NCI-H2171 (cell line): ENCODE results near the gene NR3C2.

Source experiments
- DNase-seq: peaks from one replicate; lab custom pipeline; 2025; lab: John Stamatoyannopoulos, UW

NR3C2 gene

DNA sequence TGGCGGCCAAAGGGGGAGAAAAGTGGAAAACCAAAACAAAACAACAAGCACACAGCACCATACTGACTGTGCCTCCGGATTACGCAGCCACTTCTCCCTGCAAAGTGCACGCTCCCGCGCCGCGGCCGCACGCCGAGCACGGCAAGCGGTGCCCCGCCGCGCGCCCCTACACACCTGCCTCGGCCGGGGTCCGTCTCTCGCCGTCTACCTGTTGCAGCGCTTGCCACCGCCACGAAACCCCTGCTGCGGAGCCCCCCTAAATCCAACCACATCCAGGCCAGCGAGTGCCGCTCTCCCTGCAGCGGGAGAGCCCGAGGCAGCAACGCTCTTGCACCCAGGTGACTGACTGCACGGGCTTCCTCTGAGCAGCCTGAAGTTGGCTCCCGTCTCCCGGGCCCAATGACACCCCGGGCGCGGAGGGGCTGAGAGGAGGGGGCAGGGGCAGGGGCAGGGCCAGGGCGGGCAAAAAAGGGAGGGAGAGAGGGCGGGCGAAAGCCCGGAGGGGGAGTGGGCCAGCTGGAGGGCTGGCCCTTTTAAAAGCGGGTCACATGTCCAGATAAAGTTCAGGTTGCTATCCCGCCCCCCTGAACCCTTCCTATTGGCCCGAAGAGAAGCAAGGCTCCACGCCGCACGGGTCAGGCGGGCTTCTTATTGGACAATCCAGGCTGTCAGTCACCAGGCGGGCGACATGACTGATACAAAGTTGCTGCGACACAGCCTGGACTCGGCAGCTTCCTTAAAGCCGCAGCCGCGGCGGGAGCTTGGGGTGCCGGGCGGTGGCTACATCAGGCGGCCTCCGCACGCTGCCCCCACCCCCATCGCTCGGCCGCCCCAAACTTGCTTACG lies at the start of gene NR3C2:
Gene NR3C2, minus strand, starts transcription at position 429 of the 846 bp plus-strand sequence.
- DNase-seq: peak; percentile 68

DNA sequence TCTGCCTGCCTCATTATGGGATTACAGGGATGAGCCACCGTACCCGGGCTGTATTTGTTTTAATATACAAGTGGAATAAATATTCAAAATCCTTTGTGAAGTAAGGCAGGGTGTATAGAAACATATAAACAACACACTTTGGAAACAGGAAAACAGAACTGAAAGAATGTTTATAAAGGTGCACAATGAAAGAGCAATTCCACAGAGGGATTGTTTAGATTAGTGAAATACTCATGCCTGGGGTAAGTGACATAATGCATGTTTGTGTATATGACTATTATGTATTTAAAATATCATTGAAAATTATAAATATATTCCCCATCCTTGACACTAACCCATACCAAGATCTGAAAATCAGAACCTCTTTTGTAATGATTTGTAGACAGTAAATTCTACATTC lies 45.0 kb upstream of the NR3C2 start:
- DNase-seq: no peak

DNA sequence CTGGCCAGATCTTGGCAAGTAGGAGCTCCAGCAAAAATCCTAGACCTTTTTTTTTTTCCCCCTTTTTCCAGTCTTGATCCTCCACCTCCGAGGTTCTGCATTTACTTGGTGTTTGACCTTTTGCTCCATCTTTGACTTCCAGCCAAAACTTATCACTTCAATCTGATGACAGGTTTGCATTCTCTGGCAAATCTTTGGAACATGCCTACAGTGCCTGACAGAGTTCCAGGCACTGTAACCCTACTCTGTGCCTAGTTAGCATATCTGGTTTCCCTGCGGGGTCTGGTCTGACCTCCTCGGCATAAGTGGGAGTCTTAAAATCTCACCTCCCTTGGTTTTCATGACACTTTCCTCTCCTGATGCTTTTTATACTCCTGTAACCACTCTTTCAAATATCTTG lies 39.4 kb upstream of the NR3C2 start:
- no peak for DNase-seq

DNA sequence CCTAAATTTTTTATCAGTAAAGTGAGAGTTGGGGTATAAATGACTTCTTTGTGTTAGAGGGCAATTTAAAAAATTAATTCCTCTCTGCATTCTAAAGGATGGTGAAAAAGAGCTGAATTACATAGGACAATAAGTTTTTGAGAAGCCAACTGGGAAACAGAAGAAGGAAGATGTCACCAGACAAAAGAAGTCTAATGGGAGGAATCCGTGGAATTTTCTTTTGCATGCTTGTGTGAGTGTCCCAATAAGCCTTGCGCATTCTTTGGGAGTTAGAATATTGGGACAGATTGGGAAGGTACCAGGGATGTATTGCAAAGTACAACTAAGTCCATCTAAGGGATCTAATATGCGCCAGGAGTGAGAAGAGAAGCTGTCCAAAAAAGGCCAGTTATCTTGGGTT lies 35.1 kb upstream of the NR3C2 start:
- DNase-seq: no peak

DNA sequence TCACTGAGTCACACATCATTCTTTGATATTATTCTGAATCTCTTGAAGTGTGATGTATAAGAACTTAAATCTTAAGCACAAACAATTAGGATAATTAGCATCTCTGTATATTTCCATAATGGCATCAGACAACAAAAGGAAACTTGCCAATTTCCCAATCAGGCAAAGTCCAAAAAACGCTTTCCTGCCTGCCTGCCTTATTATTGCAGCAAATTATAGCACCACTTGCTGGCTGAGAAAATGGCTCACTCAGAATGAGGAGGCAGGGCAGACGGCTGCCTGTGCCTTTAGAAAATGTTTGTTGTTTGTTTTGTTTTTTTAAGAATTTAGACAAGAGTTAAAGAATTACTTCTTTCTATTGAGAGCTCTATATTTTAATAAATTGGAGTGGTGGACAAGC lies 27.7 kb upstream of the NR3C2 start:
- no peak for DNase-seq

DNA sequence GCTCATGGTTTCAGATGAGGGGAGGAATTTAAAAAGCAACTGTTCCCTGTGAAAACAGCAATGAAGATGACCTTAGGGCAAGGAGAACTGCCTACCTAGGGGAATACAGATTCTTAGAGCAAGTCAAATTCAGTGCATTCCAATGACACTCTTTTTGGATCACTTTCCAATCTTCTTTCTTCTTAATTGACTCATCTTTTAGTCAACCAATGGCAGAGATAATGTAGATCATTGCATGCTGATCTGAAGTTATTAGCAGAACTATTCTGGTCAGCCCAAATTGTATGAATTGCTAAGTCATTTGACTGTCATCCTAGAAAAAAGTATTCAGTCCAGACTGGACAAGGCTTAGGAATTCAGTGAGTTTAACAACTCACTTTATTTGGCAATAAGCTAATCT lies 12.6 kb upstream of the NR3C2 start:
- DNase-seq: no peak

DNA sequence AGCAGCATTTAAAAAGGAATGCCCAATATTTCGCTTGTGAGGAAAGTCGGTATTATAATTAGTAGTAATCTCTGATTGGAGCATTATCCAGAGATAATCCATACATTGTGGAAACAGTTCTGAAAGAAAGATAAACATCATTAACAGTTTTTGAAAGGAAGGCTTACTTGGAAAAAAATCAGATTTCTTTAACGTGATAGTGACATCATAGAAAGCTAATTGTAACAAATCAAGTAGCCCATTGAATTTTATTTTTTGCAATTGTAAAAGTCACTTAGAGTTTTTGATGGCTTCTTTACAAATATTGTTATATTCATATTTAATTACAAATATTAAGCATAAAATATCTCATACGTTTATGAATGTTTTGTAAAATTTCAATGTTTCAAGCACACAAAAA lies 11.6 kb upstream of the NR3C2 start:
- no peak for DNase-seq

DNA sequence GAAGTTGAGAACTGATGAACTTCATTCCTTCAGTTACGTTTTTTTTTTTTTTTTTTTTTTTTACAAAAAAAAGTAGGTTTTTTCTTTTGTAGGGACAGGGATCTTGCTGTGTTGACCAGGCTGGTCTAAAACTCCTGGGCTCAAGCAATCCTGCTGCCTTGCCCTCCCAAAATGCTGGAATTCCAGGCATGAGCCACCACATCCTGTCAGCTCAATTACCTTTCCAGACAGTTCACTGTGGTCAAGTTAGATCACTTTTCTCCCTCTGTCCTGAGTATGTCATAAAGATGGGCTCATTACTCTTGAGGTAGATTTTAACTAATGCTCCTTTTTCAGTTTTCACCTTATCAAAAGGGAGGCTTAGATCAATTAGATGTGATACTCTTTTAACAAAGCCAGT lies 10.8 kb upstream of the NR3C2 start:
- DNase-seq: no peak

DNA sequence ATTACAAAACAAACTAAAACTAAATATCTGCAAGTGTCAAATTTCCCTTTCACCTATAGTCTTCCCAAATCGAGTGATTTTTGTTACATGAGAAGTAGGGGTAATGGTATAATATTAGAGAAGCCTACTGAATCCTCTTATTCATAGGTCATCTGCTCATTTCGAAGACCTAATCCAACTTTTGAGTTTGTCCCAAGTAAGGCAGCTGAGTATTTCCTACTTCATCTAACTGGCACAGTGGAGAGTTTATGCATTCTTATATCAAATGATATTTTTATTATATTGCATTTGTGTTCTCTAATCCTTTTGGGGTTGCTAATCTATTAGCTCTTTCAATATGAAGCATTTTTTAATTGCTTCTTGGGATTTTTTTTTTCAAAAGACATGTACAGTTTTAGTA lies 7.7 kb upstream of the NR3C2 start:
- DNase-seq: no peak

DNA sequence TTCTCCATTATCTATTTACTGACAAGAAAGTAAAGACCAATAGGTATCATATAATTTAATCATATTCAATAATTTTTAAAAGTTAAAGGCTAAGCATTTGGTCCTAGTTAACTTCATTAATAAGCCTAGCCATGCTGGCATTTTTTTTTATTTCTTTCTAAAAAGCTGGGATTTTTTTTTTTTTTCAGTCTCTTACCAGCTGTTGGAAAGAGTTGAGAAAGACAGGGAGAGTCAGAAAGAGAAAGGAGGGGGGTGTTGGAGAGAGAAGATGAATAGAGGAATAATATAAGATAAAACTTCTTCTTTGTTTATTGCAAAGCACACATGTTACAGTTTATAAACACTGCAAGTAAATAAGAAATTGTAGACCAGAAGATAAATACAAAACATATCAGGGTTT lies 5.9 kb upstream of the NR3C2 start:
- no peak for DNase-seq

DNA sequence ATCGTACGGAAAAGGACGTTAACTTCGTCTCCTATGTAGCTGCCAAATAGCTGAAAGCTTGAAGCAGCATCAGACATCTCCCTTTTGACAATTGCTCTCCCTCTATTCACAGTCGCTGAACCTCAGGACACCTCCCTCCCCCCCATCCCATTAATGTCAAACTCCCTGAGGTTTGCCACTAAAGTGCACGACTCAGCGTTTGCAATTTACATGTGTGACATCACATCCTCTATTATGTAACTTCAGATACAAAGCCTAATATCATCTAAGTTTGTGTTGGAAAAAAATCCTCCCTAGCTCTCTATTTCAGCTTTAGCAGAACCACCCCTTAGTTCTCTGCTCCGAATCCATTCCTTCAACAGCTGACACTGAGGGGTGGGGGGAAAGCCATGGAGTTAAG lies 5.5 kb upstream of the NR3C2 start:
- no peak for DNase-seq

DNA sequence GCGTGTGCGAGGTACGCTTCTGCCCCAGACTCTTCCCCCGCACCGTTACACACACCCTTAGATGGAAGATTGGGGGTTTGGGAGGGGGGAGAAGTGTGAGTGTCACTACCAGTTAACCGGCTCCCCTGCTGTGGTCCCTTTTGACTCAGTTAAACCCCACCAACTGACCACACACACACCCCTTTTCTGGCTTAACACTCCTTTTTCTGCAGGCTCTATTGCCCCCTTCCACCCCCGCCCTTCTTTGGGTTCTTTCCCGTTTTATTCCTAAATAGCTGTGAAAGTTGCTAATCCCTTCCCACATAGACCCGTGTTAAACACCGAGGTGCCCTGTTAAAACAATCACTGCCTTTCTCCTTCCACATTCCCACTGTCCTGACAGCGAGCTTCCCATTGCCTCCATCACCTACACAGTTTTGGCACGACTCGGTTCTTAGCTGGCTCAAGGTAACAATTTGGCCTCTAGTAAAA lies 3.7 kb upstream of the NR3C2 start:
- no peak for DNase-seq

DNA sequence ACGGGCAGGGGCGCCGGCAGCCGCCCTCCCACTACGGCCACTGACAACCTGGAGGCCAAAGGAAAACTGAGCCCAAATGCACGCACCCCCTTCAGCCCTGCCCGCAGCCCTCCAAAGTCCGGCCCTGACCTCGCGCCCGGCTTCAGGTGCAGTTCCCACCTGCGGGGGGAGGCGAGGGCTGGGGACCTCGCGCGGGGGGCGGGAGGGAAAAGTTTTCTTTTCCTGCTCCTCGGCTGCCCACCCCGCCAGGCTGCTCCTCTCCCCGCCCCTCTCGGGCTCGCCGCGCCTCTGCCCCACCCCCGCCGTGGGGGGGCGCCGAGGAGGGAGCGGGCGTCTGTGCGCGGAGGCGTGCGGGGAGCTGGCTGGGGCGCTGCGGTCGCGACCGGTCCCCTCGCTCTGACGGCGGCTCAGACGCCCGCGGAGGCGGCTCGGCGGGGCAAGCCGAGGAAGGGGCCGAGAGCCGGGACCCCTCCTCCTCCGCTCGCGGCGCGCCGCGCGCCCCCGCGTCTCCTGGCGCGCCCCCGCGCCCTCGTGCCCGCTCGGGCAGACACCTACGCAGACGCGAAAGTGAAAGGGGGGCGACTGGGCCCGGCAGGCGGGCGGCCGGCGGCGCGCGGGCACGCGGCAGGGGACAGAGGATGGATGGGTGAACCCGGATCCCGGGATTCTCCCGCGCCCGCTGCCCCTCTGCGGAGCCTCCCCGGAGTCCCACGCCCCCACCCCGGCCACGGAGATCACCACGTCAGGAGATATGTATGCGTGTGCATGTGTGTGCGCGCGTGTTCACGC lies 3.1 kb upstream of the NR3C2 start:
- no peak for DNase-seq

DNA sequence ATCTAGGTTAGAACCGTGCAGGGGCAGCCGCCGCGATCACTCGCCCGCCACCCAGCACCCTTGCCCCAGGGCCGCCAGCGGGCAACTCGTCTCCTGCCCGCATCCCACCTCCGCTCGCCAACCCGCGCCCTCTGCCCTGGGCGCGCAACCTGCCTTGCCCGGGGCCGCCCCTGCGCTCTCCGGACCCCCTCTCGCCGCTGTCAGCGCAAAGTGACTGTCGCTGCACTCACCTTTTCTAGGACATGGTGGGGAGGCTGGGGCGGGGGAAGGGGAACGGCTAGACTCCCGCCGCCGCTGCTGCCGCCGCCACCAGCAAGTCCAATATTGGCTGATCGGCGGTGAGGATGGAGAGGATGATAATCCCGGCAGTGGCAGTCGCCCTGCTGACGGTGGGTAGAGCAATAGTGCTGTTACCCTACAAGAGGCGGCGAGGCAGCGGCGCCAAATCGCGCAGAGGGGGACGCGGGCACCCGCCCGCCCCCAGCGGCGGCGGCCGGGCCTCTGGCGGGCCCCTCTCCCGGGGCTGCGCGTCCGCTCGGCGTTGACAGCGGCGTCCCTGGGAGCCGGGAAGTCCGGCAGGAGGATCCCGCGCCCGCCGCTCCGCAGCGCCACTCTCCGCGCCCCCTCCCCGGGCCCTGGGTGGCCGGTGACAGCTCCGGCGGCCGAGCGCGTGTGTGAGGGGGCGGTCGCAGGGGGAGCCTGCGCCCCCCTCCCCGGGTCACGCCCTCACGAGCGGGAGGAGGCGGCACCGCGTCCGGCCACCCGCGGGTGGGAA lies 2.3 kb upstream of the NR3C2 start:
- no peak for DNase-seq

DNA sequence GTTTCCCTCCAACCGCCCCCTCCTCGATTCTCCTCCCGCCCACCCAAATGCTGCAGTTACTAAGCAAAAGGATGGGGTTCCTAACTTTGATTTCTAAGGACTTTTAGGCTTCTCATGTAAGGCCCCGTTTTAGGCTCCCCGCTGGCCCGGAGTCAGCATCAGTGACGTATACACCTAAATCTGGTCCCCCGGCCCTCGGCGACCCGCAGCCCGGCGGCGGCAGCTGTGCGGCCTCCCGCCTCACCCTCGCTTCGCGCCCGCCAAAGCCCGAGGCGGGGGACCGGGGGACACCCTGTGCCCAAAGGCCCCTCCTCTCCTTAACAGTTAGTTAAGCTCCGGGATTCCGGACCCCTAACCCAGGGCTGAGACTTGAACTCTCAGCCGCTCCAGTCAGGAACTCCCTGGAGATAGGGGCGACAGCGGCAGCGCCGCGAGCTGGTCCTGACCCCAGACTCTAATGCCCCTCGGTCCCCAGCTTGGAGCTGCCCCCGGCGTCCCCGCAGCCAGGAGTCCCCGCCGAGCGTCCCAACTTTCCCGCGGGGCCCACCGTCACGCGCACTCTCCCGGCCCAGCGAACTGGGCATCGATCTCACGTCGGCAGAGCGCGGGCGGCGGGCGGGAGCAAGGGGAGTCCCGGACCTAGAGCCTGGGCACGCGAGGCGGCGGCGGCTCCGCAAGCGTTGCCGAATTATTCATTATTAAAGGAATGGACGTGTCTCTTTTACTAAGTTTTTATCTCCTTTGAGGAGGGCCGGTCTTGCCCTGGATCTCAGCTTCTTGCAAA lies 1.5 kb upstream of the NR3C2 start:
- DNase-seq: no peak

DNA sequence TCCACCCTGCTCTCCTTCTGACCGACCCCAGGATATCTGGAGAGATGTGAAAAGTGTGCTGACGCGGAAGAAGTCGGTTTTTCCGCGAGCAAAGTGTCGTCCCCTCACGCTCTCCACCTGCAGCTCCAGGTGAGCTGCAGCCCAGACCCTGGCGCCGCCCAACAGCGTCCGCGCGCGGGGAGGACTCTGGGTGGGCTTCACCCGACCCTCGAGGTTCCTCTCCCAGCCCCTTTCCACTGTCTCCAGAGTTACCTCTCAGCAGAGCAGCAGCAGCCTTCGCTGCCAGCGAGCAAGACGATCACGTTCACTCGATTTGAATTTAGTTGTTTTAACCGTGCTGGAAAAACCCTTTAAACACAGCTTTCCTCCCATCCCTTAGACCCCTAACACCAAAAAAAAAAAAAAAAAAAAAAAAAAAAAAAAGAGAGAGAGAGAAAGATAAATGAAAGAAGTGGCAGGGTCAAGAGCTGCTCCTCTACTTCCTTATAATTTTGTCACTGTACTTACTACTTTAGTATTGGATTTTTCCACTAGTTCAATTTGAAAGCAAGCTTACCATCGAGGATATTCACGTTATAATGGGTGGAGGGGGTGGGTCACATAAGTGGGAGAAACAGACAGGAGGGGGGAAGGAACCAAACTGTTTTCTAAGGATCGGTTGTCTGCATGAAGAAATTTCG lies 758 bp upstream of the NR3C2 start:
- no peak for DNase-seq

DNA sequence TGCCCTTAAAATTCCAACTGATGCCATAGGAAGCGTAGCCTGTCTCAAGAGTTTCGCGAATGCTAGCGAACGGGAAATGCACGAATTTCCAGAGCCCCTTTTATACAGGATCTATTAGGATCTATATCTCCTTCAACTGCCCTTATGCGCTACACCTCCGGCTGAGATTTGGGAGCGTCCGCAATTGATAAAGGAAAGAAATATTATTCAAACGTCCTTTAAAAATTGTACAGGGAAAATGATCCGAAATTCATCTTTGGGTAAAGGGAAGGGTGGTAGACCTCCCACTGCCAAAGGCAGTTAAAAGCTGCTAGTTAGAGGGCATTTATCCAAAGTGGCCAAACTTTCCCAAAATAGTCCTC lies 609 bp downstream of the NR3C2 start:
- DNase-seq: no peak

DNA sequence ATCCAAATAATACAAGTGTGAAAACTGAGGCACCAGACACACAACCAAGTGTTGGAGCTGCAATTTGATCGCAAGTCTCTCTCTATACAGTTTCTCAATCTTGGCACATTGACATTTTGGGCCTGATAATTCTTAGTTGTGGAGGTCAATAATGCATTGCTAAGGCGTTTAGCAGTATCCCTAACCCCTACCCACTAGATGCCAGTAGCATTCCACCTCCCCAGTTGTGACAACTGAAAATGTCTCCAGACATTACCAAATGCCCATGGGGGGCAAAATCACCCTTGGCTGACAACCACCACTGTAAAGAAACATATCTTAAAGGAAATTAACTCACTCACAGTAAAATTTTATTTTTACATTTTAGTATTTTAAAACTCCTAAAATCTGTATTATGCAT lies 4.2 kb downstream of the NR3C2 start:
- DNase-seq: no peak

DNA sequence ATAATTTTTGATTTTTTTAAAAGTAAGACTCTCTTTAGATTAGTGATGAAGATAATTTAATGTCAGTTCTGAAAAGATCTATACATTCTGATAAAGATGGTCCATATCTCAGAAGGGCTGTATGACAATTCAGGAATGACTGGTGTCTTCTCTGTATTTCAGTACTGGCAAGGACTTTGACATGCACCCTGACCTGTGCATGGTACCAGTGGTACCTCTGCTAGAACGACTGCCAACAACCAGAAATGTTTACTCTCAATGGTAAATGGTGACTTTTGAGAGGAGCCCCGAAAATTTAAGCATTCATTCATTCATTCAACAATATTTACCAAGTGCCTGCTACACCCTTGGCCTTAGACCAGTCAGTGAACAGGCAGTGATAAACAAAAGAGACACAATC lies 4.8 kb downstream of the NR3C2 start:
- DNase-seq: no peak

DNA sequence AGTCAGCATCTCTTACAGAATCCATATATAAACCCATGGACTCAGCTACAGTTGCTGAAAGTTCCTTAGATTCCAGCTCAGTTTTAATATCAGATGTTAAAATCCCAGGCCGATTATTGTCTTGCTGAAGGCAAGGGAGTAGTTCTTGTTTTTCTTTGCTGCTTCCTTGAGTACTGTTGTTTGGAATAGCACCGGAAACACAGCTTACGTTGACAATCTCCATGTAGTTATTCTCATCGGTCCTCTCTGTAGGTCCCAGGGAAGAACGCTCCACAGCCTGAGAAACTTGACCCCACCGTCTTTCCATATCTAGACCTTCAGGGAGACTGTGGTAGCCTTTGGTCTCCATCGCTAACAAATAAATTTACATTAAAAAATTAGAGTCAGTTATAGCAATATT lies 5.7 kb downstream of the NR3C2 start:
- no peak for DNase-seq

DNA sequence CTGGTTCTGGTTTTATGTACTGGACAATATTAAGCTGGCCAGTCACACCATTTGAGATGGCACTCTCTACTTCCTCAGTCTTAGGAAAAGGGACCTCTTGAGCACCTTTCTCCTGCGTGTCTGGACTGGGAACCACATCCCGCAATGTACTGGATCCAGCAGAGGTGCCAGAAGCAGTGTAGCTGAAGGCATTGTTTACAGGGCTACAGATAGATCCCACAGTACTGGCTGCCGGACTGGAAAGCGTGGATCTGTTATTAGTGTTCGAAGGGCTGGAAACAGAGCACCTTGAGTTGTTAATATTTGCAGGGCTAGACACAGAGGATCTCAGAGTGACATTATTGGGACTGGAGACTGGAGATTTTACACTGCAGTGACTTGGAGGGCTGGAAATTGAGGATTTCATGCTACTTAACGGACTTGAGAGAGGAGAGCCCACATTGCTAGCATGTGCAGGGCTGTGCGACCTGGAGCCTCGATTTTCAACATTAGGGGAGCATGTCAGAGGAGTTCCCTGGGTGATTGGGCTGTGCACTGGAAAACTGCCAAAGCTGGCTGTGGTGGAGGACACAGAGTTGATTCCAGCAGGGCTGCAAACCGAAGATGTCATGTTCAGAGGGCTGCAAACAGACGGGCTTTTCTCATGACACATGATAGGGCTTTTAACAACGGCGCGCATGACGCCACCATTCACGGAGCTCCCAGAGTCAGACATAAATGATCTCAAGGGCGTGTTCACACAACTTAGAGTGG lies 6.4 kb downstream of the NR3C2 start:
- DNase-seq: no peak
